Lower leg skin (tissue), 3 donors: Measurements from ENCODE around the gene APPL2.

ENCODE experiments used
- CTCF ChIP-seq, 3 donors: fragments of 450-650 bp; IDR thresholded peaks; one replicate each; pipeline ENCODE4 v1.5.1; 2016; ENCODE audit warnings: antibody characterized with exemption in 3 of 3, mild to moderate bottlenecking in 3 of 3, moderate library complexity in 2 of 3
- POLR2A ChIP-seq, 2 donors: fragments of 450-650 bp; IDR thresholded peaks; one replicate each; pipeline ENCODE4 v1.6.1; 2016 to 2017; ENCODE audit warnings: antibody characterized with exemption in 2 of 2, mild to moderate bottlenecking in 1 of 2, moderate library complexity in 1 of 2

GRCh38 chr12:105220150-105220928 is 15.6 kb downstream of the APPL2 start:
- no peak for TF ChIP-seq CTCF (IDR thresholded peaks at IDR 0.05)
- TF ChIP-seq POLR2A (IDR thresholded peaks at IDR 0.05) = no peak
